22Rv1 (cell line): Measurements from ENCODE around the gene AOPEP.

Source experiments
- H3K27ac ChIP-seq: fragments of 450-650 bp; 2 replicates; pipeline ENCODE4 v1.5.1; 2017
- ZFX ChIP-seq: fragments of 450-650 bp; IDR thresholded peaks from 2 replicates; pipeline ENCODE4 v1.6.1; 2017; ENCODE audit warnings: antibody characterized with exemption, borderline replicate concordance
- TF ChIP-seq, protein P1 (sequence below): fragments of 450-650 bp; IDR thresholded peaks from 2 replicates; pipeline ENCODE4 v1.5.1; 2017; ENCODE audit warnings: mild to moderate bottlenecking

Gene AOPEP

DNA sequence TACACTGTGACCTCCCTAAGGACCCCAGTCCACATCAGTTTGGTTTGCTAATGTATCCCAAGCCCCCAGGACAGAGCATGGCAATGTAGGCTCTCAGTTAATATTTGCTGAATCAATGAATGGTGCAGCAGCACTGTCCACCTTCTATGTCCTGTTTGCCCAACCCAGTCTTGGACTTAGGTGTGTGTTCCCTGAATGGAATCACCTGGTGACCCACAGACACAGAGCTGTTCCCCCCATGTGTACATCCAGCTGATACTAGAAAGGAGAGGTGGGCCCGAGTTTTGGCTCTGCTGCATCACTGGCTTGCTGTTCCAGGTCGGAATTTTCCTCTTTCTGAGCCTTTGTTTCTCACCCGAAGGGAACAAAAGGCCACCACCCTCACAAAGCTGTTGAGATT, 180.2 kb downstream of the AOPEP start:
- TF ChIP-seq ZFX, result no peak
- TF ChIP-seq, protein P1, sequence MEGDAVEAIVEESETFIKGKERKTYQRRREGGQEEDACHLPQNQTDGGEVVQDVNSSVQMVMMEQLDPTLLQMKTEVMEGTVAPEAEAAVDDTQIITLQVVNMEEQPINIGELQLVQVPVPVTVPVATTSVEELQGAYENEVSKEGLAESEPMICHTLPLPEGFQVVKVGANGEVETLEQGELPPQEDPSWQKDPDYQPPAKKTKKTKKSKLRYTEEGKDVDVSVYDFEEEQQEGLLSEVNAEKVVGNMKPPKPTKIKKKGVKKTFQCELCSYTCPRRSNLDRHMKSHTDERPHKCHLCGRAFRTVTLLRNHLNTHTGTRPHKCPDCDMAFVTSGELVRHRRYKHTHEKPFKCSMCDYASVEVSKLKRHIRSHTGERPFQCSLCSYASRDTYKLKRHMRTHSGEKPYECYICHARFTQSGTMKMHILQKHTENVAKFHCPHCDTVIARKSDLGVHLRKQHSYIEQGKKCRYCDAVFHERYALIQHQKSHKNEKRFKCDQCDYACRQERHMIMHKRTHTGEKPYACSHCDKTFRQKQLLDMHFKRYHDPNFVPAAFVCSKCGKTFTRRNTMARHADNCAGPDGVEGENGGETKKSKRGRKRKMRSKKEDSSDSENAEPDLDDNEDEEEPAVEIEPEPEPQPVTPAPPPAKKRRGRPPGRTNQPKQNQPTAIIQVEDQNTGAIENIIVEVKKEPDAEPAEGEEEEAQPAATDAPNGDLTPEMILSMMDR, result no peak

DNA sequence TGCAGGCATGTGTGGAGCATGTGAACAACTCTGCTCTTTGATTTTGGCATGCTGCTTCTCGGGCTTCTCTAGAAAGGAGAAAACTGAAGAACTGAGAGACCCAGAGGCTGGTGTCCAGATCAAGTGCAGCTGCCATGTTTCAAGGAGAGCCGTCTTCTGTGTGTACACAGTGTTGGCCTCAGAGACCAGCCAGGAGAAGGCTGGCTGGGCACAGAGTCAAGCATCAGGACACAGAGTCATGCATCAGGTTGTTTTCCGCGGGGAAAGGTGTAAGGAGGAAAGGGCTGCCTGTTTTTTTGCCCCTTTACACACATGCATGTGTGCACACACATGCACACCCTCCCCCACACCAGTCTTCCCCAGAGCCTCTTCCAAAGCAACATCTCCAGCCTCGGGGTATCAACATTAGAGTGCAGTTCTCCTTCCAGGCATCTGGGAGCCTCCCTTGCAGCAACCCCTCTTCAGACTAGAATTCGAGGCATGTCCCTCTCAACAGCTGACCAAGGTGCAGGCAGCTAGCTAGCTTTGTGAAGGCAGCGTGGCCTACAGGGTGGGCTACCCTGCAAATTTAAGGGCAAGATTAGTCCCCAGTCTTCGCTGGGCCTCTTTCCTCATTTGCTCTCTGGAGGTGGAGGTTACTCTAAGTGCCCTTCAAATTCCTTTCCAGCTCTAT, 180.9 kb downstream of the AOPEP start:
- H3K27ac ChIP-seq, result no peak overlapping the region
- TF ChIP-seq, protein P1, result no peak
- no peak for TF ChIP-seq ZFX

More for the DNA sequence above, 180.2 kb downstream of the AOPEP start:
- no peak overlapping the region for H3K27ac ChIP-seq

- TF ChIP-seq, protein P1, result no peak
- no peak for TF ChIP-seq ZFX
Observed at GRCh38 chr9:94908011-94908563, 181.6 kb downstream of the AOPEP start.

GRCh38 chr9:94908583-94909249, 182.2 kb downstream of the AOPEP start:
- no peak overlapping the region for H3K27ac ChIP-seq
- TF ChIP-seq, protein P1, result no peak
- no peak for TF ChIP-seq ZFX

More at GRCh38 chr9:94908011-94908563, 181.6 kb downstream of the AOPEP start:
- no peak overlapping the region for H3K27ac ChIP-seq

DNA sequence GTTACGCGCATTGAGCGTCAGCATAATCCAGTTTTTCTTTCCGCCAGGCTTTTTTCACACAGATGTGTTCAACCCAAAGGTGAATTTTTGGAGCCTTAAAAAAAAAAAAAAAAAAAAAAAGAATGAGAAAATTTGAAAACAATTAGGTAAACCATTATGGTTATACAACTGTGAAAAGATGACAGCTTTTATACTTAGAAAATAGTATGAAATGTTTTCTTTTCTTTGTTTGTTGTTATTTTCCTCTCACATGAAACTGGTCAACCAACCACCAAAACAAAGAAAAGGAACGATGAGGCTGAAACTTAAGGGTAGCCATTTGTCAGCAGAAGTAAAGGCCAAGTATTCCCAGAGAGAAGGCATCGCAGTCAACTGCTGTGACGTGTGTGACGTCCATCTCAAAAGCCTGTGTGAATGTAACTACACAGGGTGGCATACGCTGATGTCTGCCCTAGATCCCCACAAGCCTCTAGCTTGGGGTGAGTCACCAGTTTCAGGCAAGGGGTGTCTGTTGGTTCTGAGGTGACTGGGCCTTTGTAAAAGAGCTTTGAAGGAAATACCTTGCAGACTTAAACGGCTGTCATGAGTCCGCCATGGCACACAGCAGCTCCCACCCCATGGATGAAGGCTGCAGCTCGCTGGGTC, 182.9 kb downstream of the AOPEP start:
- H3K27ac ChIP-seq, result no peak overlapping the region
- TF ChIP-seq, protein P1, result no peak
- TF ChIP-seq ZFX, result no peak

DNA sequence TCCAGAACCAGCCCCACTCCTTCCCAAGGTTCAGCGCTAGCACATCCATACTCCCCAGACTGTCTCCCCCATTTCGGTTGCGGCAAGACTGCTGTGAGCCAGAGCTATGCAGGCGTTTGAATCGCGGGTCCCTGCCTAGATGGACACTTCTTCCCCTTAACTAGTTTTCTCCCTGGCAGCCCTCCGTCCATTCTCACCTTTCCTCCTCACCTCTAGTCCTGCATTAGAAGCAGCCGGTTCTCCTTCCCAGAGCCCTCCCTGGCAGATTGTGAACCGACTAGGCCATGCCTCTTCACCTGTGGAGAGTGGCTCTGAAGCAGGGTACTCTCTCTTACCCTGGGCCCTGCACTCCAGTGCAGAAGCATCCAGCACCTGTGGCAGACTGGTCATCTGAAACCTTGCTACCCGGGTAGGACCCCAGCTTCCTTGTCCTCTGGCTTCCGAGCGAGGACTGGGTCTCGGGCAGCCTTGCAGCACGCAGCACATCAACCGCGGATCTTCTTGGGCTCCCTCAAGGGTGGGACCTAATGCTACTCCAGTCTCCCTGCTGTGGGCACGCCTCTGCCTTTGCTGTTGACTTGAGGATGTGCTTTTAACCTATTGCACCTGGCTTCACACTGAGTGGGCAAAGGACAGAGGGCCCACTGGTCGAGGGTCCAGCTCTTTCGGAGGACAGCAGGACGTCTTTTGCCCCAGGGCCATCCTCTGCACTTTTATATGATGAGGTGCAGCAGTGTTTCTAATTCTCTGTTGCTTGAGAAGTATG, 183.6 kb downstream of the AOPEP start:
- no peak overlapping the region for H3K27ac ChIP-seq
- no peak for TF ChIP-seq ZFX

DNA sequence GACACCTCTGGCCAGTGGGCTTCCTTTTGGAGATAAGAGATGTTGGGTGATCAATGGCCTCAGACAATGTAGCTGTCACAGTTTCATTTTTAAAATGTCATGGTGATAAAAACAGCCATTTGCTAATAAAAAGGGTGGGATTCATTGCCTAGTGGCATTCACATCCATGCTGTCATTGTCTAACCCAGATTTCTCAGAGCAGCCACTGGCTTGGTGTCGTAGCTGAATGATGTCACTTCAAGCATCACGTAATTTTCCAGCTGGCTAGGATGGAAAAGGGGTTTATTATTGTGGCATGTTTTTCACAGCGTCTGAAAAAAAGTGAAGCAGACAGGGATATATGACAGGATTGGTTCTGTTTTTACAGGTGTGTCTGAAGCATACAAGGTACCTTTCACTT, 184.7 kb downstream of the AOPEP start:
- peak overlapping the region; percentile 93; the same call in 1 of the 2 replicates for H3K27ac ChIP-seq
- no peak for TF ChIP-seq ZFX
- TF ChIP-seq, protein P1, result no peak
